GM21526 (cell line): Measurements from ENCODE around the gene POU2F1.

Source experiments
- ATAC-seq: cut with Tn5 transposase; IDR thresholded peaks from one replicate; pipeline ENCODE4 v1.9.1; 2021; ENCODE audit warnings: moderate library complexity; ENCODE audit not compliant: unreplicated experiment, low FRiP score

POU2F1 gene

DNA sequence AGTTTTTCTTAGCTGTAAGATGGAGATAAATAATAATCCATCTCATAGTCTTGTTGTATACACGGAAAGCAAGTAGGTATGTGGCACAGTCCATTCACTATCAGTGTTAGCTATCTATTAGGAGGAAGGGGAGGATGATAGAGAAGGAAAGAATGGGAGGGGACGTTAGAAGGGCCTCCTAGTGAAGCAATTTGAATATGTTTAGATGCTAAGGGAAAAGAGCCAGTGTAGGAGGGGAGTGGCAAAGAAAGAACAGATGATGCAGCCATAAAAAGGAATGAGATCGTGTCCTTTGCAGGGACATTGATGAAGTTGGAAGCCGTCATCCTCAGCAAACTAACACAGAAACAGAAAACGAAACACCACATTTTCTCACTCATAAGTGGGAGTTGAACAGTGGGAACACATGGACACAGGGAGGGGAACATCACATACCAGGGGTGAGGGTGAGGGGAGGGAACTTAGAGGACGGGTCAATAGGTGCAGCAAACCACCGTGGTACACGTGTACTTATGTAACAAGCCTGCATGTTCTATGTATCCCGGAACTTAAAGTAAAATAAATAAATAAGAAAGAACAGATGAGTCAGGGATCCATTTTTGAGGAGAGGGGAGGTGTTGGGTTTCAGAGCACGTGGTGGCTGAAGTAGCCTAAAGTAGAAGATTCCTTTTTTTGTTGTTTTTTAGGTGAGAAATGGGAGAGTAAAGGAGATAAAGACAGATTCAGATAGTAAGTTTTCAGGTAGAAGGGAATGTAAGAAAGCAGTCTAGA is 124.1 kb downstream of the POU2F1 start:
- no peak for ATAC-seq

GRCh38 chr1:167345386-167345733 is 124.7 kb downstream of the POU2F1 start:
- ATAC-seq: no peak

- ATAC-seq: no peak
These were observed 136.6 kb downstream of the POU2F1 start for GRCh38 chr1:167357305-167357704.

DNA sequence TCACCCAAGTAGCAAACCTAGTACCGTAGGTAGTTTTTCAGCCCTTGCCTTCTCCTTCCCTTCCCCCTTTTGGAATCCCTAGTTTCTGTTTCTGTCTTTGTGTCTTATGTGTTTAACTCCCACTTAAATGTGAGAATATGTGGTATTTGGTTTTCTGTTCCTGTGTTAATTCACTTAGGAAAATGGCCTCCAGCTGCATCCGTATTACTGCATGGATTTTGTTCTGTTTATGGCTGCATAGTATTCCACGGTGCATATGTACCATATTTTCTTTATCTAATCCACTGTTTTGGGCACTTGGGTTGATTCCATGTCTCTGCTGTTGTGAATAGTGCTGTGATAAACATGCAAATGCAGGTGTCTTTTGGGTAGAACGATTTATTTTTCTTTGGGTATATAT is 138.6 kb downstream of the POU2F1 start:
- no peak for ATAC-seq

- no peak for ATAC-seq
These were observed 139.4 kb downstream of the POU2F1 start for GRCh38 chr1:167360120-167360519.

DNA sequence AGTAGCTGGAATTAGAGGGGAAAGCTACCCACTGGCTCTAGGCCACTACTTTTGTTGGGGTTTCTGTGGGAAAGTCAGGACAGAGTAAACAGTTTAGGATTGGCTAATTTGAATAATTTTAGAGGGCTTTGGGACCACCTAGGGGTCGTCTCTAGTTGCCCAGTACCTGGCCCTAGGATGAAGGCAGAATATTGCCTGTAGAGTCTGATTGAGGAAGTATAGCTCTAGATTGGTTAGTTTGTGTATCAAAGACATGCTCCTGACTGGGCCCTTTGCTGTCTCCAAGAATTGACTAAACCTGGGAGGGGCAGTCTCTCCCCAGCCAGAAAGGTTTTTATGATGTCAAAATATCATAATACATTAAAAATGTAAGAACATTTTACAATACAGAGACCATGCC is 142.0 kb downstream of the POU2F1 start:
- no peak for ATAC-seq

- no peak for ATAC-seq
These were observed 144.1 kb downstream of the POU2F1 start for GRCh38 chr1:167364826-167365225.

DNA sequence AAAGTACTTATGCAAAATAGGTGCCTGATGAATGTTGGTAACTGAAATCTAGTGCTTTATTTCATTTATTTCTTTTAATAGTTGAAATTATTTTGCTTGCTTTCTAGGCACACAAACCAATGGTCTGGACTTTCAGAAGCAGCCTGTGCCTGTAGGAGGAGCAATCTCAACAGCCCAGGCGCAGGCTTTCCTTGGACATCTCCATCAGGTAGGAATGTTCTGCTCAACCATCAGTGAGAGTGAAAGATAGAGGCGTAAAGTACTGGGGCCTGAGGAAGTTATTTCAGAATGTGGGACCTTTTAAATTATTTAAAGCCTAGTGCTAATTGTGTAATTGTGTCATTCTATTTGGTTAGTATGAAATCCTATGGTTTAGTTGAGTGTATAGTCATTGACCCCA is 144.7 kb downstream of the POU2F1 start:
- no peak for ATAC-seq

DNA sequence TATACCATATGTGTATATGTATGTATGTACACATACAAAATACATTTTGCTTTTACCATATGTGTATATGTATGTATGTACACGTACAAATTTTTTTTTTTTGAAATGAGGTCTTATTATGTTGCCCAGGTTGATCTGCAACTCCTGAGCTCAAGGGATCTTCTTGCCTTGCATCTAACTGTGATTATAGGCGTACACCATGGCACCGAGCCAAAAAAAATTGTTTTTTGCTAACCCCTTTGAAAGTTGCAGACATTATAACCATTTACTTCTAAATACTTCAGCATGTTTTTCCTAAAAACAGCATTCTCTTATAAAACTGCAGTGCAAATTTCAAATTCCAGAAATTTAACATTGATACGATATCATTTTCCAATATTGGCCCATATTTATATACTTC is 147.0 kb downstream of the POU2F1 start:
- no peak for ATAC-seq

- no peak for ATAC-seq
These were observed 148.5 kb downstream of the POU2F1 start for GRCh38 chr1:167369175-167369574.

DNA sequence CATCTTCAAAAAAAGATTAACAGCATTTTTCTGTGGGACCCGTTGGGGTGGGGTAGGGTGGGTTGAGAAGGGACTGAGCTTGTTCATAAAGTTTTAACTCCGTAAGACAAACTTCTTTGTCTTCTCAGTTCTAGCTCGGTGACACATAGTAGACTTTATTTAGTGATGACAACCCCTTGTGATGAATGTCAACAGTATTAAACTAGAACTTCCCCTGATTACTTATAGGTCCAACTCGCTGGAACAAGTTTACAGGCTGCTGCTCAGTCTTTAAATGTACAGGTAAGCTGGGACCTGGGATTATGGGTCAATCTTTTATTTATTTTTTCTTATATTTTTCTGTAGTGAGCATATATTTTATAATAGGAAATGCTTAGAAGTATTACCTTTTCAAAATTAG is 149.2 kb downstream of the POU2F1 start:
- ATAC-seq: no peak

- no peak for ATAC-seq
These were observed 150.3 kb downstream of the POU2F1 start for GRCh38 chr1:167371030-167371429.

DNA sequence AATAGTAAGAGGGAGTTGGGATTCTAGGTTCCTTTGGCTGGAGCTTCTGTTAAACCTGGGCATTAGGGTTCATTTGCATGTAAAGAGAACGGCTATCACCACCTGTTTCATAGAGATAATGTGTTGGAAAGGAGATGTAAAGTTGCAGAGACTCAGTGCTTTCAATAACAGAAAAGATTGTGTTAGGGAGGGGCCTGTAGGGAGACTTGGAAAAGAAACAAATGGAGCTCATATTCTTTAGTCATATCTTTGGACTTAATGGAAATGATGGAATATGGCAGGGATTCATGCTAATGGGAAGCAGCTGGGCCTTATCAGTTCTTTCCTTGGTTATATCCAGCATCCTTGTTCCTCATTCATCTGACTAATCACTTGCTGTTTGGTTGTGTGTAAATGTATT is 152.7 kb downstream of the POU2F1 start:
- ATAC-seq: no peak

GRCh38 chr1:167373986-167374385 is 153.3 kb downstream of the POU2F1 start:
- ATAC-seq: no peak

DNA sequence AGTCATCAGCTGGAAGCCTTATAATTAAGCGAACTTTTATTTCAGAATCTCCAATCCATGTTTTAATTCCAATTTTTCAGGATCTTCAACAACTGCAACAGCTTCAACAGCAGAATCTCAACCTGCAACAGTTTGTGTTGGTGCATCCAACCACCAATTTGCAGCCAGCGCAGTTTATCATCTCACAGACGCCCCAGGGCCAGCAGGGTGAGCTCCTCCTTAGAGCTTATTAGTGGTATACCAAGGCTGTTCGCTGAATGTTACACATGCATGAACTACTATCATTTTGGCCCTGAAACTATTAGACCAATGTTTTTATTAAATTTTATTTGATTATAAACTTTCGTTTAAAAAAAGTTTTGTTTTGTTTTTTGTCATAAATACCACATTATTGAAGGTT is 155.3 kb downstream of the POU2F1 start:
- no peak for ATAC-seq

DNA sequence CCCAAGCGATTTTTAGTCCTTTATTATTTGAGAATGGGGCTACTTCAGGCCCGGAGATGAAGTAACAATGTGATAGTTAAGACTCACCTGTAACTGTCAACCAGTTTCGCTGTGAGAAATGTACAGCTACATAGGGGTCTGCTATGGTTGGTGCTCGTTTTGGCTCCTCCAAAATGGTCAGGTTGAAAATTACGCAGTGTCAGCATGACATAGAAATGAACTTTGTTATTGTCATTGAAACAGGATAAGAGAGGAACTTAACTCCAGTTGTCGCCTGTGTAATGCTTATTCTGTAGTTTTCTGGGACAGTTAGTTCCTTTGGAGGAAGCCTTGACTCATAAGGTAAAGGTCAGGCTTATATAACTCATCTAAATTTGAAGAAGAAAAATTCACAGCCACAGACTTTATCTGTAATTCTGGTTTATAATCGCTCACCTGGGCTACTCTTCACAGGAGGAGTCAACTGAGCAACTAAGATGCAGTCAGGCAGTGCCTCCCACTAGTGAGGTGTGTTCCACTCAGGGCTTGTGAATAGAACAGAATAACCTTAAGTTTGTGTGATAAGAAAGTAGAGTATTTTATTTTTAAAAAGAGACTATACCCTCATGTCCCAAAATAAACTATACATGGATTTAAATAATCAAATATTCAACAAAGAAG is 166.7 kb downstream of the POU2F1 start:
- no peak for ATAC-seq

GRCh38 chr1:167388976-167389375 is 168.3 kb downstream of the POU2F1 start:
- no peak for ATAC-seq

DNA sequence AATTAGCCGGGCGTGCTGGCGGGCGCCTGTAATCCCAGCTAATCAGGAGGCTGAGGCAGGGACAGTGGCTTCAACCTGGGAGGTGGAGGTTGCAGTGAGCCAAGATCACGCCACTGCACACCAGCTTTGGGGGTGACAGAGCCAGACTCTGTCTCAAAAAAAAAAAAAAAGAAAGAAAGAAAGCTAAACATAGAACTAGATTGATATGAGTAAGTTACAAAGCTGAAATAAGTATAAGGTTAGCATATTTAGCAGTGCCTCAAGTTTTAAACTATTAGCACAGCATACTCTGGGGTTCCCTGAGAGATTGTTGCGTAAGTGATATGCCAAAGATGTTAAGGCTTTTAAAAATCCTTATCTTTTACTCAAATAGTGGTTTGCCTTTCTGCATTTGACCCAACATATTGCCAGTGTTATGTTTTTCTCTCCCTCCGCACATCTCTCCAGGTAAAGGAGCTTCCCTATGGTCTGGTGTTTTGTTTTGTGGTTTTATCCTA is 171.6 kb downstream of the POU2F1 start:
- no peak for ATAC-seq

- no peak for ATAC-seq
These were observed 179.8 kb downstream of the POU2F1 start for GRCh38 chr1:167400359-167400953.

DNA sequence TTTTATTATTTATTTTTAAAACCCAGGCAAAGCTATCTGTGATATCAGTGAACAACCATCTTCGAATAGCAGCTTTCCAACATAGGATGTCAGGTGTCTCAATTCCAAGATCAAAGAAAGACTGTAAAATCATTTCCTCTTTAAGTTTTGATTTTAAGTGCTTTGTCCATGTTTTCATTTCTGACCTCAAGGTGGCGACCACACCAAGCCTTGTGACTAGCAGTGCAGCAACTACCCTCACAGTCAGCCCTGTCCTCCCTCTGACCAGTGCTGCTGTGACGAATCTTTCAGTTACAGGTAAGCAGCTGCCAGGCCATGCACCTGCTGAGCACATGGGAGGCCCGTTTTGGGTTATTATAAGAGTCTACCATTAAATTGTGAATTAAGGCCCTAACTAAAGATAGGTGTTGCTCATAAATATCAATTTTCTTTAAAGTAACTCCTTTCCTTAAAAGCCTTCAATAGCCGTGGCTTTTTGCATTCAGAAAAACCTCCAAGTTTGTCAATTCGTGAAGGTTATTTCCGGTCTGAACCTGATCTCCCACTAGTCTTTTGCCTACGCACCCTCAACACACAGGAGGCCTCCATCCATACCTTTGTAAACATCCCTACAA is 180.7 kb downstream of the POU2F1 start:
- ATAC-seq: peak; percentile 58

GRCh38 chr1:167404161-167404888 is 183.6 kb downstream of the POU2F1 start:
- ATAC-seq: no peak
